ENCODE data around the gene PBXIP1.
A peak's percentile ranks its signal among the peaks of the same experiment; 100 is the strongest.

The PBXIP1 gene

DNA sequence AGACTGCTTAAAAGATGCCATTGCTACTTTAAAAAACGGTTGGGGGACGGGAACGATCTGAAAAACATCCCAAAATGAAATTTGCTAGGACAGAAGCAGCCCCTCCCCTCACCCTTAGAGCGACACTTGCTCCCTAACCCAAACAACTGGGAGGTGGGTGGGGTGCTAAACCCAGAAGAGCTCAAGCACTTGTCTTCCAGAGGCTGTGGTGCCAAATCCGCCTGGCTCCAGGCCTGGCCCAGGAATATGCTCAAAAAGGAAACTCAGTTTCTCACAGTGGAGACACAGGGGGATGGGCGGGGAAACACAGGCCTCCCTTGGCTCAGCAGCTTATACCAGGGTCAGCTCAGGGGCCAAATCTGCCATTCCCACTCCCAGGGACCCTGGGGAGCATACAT is 644 bp upstream of the PBXIP1 start:
- DNase-seq (ENCODE audit: low spot score), result no peak
- in situ Hi-C loops (cut with MboI; ENCODE audit: low sequenced_read_pairs, unreplicated experiment), result no loop called here
- TF ChIP-seq, protein P1, sequence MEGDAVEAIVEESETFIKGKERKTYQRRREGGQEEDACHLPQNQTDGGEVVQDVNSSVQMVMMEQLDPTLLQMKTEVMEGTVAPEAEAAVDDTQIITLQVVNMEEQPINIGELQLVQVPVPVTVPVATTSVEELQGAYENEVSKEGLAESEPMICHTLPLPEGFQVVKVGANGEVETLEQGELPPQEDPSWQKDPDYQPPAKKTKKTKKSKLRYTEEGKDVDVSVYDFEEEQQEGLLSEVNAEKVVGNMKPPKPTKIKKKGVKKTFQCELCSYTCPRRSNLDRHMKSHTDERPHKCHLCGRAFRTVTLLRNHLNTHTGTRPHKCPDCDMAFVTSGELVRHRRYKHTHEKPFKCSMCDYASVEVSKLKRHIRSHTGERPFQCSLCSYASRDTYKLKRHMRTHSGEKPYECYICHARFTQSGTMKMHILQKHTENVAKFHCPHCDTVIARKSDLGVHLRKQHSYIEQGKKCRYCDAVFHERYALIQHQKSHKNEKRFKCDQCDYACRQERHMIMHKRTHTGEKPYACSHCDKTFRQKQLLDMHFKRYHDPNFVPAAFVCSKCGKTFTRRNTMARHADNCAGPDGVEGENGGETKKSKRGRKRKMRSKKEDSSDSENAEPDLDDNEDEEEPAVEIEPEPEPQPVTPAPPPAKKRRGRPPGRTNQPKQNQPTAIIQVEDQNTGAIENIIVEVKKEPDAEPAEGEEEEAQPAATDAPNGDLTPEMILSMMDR (IDR thresholded peaks at IDR 0.05; ENCODE audit: borderline replicate concordance, control extremely low read depth, extremely low read depth, insufficient read depth, missing control alignments), result no peak

DNA sequence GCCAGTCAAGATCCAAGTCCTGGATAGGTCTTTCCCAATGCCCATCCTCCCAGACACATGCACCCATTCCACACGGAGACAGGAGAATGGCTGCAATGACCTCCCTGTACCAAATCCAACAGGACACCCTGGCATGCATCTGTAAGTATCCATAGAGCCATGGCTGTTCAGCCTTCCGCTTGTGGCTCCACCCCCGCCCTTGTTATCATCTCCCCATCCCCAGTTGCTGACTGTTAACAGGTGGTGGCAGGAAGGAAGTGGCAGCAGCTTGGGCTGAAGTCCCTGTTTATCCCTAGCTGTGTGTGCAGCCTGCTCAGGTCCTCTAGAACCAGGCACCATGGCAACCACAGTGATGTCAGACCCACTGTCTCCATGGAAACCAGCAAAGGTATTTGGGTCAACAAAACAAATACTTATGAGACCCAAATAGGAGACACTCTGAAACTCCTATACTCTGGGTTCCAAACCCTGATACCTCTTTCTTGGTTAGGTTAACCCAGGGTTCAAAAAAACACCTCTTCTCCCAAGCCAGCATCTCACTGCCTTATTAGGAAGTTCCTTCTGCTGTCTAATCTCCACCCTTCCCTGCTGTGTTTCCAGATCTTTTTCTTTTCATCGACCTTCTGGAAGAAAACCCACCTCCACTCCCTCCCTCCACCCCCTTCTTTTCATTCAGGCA is 721 bp downstream of the PBXIP1 start:
- DNase-seq (ENCODE audit: low spot score), result peak; percentile 70
- TF ChIP-seq, protein P1 (IDR thresholded peaks at IDR 0.05; ENCODE audit: borderline replicate concordance, control extremely low read depth, extremely low read depth, insufficient read depth, missing control alignments), result no peak
- in situ Hi-C loops (cut with MboI; ENCODE audit: low sequenced_read_pairs, unreplicated experiment), result no loop called here

DNA sequence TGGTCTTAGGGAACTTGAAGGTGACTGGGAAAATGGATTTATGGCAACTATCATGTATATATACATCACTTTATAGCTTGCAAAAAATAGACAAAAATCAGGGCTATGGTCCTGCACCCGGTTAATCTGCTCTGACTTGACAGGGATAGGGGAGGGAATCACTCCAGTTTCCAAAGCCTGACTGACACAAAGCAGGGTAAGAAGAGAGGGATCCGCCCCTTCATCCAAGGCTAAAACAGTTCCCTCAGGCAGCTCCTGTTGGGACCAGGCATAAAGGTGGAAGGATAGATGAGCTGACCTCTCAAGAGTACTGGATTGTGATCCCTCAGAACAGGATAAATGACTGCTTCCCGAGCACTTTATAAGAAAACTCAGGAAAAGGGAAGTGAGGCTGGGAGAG is 1.4 kb downstream of the PBXIP1 start:
- DNase-seq (ENCODE audit: low spot score), result no peak
- TF ChIP-seq, protein P1 (IDR thresholded peaks at IDR 0.05; ENCODE audit: borderline replicate concordance, control extremely low read depth, extremely low read depth, insufficient read depth, missing control alignments), result no peak
- in situ Hi-C loops (cut with MboI; ENCODE audit: low sequenced_read_pairs, unreplicated experiment), result no loop called here

DNA sequence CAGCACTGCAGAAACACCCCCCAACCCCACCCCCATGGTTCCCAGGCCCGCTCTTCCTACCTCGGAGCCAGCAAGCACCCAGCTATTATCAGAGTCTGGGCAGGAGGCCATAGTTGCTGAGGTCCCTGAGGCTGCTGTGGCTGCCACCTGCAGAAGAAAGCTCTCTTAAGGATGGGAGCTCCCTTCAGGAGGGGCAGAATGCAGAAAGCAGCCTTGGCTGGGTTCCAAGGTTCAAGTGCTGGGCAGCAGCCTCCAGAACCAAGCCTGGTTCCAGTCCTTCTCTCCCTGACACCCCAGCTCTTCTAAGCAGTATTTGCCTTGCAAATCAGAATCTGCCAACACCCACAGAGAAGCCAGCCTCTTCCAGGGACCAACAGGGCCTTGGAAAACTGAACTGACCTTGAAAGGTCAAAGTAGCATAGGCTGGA is 2.3 kb downstream of the PBXIP1 start:
- in situ Hi-C loops (cut with MboI; ENCODE audit: low sequenced_read_pairs, unreplicated experiment), result no loop called here
- TF ChIP-seq, protein P1 (IDR thresholded peaks at IDR 0.05; ENCODE audit: borderline replicate concordance, control extremely low read depth, extremely low read depth, insufficient read depth, missing control alignments), result no peak
- DNase-seq (ENCODE audit: low spot score), result no peak

DNA sequence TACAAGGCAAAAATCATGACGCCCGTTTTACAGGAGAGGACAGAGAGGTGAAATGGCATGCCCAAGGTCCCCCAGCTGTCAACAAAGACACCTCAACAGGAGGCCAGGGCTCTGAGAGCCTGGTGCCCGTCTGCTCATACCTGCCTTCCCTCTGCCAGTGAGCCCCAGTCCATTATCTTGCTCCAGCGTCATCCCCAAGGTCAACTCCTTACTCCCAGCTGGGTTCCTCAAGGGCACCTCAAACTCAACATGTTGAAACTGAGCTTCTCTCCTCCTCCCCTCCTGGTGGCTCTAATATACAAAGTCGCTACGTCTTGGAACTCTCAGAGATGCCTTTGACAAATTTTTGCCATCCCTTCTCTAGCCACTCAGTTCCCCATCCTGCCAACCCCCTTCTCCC is 3.2 kb downstream of the PBXIP1 start:
- no peak for DNase-seq (ENCODE audit: low spot score)
- TF ChIP-seq, protein P1 (IDR thresholded peaks at IDR 0.05; ENCODE audit: borderline replicate concordance, control extremely low read depth, extremely low read depth, insufficient read depth, missing control alignments), result no peak
- in situ Hi-C loops (cut with MboI; ENCODE audit: low sequenced_read_pairs, unreplicated experiment), result no loop called here

DNA sequence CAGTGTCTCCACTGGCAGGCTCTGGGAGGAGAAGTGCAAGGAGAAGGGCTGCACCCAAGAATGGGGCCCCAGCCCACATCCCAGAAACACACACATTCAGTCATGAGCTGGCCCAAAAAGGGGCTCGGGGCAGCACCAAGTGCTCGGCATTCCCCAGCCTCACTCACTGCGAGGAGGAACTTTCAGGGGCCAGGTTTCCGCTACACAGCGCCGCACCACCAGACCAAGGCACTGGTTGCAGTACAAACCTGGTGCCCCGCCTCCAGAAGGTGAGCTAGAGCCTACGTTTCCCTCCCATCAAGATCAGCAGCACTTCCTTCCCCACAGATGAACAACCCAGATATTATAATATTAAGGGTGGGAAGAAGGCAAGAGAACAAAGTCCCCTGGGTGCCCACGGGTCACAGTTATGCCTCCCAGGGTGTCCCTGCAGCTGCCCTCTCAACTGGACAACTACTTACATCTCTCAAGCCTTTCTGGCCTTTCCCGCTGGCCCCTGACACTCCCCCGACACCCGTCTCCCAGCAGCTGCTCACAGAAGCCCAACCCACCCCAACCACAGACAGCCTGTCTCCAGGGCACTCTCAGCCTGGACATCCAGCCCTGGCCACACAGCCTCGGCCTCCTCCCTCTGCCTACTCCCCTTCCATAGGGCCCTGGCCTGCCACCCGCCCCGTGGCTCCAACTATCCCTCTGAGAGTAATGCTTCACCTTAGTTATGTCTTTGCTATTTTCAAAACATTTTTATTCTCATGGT is 3.8 kb downstream of the PBXIP1 start:
- peak; percentile 69 for DNase-seq (ENCODE audit: low spot score)
- in situ Hi-C loops (cut with MboI; ENCODE audit: low sequenced_read_pairs, unreplicated experiment), result no loop called here
- TF ChIP-seq, protein P1 (IDR thresholded peaks at IDR 0.05; ENCODE audit: borderline replicate concordance, control extremely low read depth, extremely low read depth, insufficient read depth, missing control alignments), result no peak

Data from GM13976 (cell line).